ENCODE measurements around the gene TMPRSS2.
A peak's percentile ranks its signal among the peaks of the same experiment; 100 is the strongest.
"Not testable (repeated sequence)": the region's sequence is repeated elsewhere in the genome, so short reads cannot be mapped to it uniquely, and the experiment has no call there.

Gene TMPRSS2

DNA sequence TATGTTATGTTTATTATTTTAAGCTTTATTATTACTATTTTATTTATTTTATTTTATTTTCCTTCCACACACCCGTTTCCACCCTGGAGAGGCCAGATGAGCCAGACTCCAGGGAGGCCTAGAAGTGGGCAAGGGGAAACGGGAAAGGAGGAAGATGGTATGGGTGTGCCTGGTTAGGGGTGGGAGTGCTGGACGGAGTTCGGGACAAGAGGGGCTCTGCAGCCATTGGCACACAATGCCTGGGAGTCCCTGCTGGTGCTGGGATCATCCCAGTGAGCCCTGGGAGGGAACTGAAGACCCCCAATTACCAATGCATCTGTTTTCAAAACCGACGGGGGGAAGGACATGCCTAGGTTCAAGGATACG lies 82.4 kb downstream of the TMPRSS2 start:
- no peak for DNase-seq

- not testable (repeated sequence) for DNase-seq
Observed at GRCh38 chr21:41423305-41423636, 84.7 kb downstream of the TMPRSS2 start.

GRCh38 chr21:41422546-41423304 lies 85.2 kb downstream of the TMPRSS2 start:
- DNase-seq, result no peak

DNA sequence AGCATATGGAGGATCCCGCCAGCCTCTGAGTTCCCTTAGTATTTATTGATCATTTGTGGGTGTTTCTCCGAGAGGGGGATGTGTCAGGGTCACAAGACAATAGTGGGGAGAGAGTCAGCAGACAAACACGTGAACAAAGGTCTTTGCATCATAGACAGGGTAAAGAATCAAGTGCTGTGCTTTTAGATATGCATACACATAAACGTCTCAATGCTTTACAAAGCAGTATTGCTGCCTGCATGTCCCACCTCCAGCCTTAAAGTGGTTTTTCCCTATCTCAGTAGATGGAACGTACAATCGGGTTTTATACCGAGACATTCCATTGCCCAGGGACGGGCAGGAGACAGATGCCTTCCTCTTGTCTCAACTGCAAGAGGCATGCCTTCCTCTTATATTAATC lies 87.0 kb downstream of the TMPRSS2 start:
- not testable (repeated sequence) for DNase-seq

DNA sequence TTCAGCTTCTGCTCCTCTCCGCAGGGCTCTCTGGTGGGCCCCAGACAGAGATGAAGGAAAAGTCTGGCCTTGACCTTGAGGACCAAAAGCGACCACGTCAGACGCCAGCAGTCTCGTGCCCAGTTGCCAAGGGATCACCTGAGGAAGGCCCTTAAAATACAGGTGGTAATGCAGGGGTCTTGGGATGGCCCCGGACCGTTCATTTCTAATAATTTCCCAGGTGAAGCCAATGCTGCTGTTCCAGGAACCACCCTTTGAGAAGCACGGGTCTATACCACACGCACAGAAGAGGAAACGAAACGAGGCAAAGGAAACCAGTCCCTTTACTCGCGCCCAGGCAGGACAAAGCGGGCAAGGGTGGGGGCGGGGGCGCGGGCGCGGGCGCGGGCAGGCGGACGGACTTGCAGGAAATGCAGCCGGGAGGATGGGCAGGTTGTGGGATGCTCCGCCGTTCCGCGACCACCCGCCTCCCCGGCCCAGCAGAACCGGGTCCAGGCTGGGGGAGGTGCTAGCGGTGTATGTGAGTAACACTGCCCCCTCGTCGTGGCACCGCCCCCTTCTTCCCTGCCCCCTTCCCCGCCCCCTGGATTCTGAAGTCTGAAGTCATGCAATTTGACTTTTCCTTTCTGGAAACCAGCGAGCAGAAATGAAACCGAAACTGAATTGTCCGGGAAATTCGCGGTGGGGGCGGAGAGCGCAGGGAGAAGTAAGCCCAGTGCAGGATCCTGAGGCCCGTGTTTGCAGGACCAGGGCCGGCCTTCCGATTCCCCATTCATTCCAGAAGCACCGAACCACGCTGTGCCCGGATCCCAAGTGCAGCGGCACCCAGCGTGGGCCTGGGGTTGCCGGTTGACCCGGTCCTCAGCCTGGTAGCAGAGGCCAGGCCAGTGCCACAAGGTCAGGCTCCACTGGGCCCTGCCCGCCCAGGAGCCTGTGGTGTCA lies 87.8 kb downstream of the TMPRSS2 start:
- peak; percentile 64 for DNase-seq

DNA sequence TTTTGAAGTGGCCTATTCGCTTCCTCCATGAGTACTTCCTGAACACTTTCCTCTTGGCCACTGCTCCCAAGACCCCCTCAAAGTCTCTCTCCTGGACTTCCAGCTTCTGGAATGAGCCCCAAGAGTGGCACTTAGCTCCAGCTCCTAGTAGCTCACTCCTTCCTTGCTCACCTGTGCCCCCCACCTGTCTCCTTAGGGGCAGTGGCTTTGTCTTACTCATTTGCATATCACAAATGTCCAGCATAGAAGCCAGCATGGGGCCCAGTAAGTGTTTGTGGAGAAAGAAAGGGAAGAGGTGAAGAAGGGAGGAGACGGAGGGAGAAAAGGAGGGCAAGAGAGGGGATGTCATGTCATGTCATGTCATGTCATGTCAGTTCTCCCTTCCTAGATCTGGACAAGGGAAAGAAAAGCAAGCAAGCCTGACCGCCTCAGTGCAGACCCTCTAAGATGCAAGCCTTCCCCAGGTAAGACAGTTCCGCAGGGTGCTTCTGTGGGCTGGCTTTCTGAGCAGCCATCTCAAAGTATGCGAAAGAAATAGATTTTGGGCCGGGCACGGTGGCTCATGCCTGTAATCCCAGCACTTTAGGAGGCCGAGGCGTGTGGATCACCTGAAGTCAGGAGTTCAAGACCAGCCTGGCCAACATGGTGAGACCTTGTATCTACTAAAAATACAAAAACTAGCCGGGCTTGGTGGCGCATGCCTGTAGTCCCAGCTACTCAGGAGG lies 88.8 kb downstream of the TMPRSS2 start:
- no peak for DNase-seq

DNA sequence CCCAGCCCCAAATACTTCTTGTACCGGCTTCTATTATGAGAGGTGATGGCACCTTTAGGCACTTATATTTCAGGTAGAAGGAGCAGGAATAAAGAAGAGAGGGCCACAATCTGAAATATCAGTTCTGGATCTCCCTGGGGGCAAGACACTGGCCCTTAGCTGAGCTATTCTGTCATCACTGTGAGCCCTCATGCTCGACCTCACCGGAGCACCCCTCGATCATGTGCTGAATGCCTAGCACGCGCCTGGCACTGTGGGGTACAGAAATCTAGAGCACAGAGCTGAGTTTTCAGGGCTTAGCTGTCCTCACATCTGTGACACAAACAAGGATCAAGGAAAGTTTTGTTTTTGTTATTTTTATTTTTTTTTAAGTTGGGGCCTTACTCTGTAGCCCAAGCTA lies 89.6 kb downstream of the TMPRSS2 start:
- no peak for DNase-seq

DNA sequence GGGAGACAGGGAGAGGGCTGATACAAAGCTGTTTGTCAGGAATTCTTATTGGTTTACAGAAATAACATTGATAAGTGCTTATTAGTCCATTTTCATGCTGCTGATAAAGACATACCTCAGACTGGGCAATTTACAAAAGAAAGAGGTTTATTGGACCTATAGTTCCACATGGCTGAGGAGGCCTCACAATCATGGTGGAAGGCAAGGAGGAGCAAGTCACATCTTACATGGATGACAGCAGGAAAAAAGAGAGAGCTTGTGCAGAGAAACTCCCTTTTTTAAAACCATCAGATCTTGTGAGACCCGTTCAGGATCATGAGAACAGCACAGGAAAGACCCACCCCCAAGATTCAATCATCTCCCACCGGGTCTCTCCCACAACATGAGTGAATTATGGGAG lies 90.5 kb downstream of the TMPRSS2 start:
- not testable (repeated sequence) for DNase-seq

Measured in NCI-H1436 (cell line).